HCT116 (cell line): Measurements from ENCODE around the gene SF3B1. TPM values are rescaled to one million over a fixed set of nuclear protein-coding genes. Genes with fewer than 3 reads are reported as not detected.

Source experiments
- ATAC-seq: fragments of 200-7000 bp; cut with Tn5 transposase; 2 replicates; pipeline ENCODE4 v1.9.1; 2020; ENCODE audit warnings: mild to moderate bottlenecking, moderate library complexity
- BruUV-seq: library from RNA; stranded (reverse); fragments of 400-500 nt; replicated peaks from 2 replicates; lab custom pipeline; 2021; lab: Mats Ljungman, UMichigan
- CTCF ChIA-PET: fragments of 300-600 bp; sonication (Branson Sonifier 250); formaldehyde crosslinking; loops from one replicate; lab custom pipeline; 2021; ENCODE audit warnings: antibody characterized with exemption; lab: Charles Lee
- POLR2A ChIA-PET: fragments of 300-600, 350-600 bp; sonication (Branson Sonifier 250); formaldehyde crosslinking; loops from one replicate; lab custom pipeline; 2021; ENCODE audit warnings: antibody characterized with exemption; lab: Charles Lee
- RAD21 ChIA-PET, 2 experiments: fragments of 300-600 bp; sonication (Branson Sonifier 250); formaldehyde crosslinking; loops; one replicate each; lab custom pipeline; 2023; ENCODE audit warnings: low total read pairs in 2 of 2; ENCODE audit not compliant: uncharacterized antibody in 2 of 2, unreplicated experiment in 2 of 2, low non-redundant PET in 1 of 2; lab: Charles Lee
- DNase-seq: peaks from one replicate; pipeline ENCODE4 v3.0.0-alpha.2; 2010; ENCODE audit warnings: low read depth, low spot score
- H2AFZ ChIP-seq: fragments of 200-600 bp; shearing (Covaris generic), sonication (generic); 2 replicates; pipeline ENCODE4 v1.6.1; 2017; ENCODE audit warnings: low read depth, mixed run types, mixed read lengths, antibody characterized with exemption, low read length; ENCODE audit not compliant: poor library complexity, severe bottlenecking
- H3K27ac ChIP-seq: 2 replicates; pipeline ENCODE4 v1.5.1; 2012; ENCODE audit warnings: low read depth, low read length
- H3K27me3 ChIP-seq: fragments of 200-600 bp; sonication (generic); 2 replicates; pipeline ENCODE4 v1.6.1; 2016; ENCODE audit warnings: mixed run types, low read length, mixed read lengths; ENCODE audit not compliant: insufficient read depth
- H3K36me3 ChIP-seq, 2 experiments: fragments of 200-500 bp in 1 of 2; fragments of 200-600 bp in 1 of 2; sonication (Bioruptor generic) in 1 of 2; sonication (generic) in 1 of 2; 2 replicates each; pipeline versions ENCODE4 v1.5.1 to v1.6.1; 2014 to 2016; ENCODE audit warnings: low read length in 2 of 2, inconsistent platforms in 1 of 2, mixed read lengths in 1 of 2, mixed run types in 1 of 2; ENCODE audit not compliant: insufficient read depth in 2 of 2, control insufficient read depth in 1 of 2
- H3K4me1 ChIP-seq, 2 experiments: fragments of 200-600 bp in 1 of 2; sonication (generic) in 1 of 2; 2 replicates each; pipeline versions ENCODE4 v1.5.1 to v1.6.1; 2012 to 2017; ENCODE audit warnings: low read length in 2 of 2, inconsistent platforms in 1 of 2, mild to moderate bottlenecking in 1 of 2, mixed read lengths in 1 of 2, mixed run types in 1 of 2, moderate library complexity in 1 of 2; ENCODE audit not compliant: insufficient read depth in 2 of 2, control insufficient read depth in 1 of 2
- H3K4me2 ChIP-seq: fragments of 200-600 bp; sonication (generic); 2 replicates; pipeline ENCODE4 v1.6.1; 2017; ENCODE audit warnings: mixed run types, low read length, mixed read lengths
- H3K4me3 ChIP-seq, 2 experiments: fragments of 200-600 bp in 1 of 2; sonication (generic) in 1 of 2; replicated peaks in 1 of 2; 2 replicates each; pipeline ENCODE4 v1.5.1; 2011 to 2016; ENCODE audit warnings: low read length in 2 of 2, control low read depth in 1 of 2, low read depth in 1 of 2, mild to moderate bottlenecking in 1 of 2, mixed read lengths in 1 of 2, mixed run types in 1 of 2
- H3K79me2 ChIP-seq: fragments of 200-600 bp; sonication (generic); 2 replicates; pipeline ENCODE4 v1.6.1; 2017; ENCODE audit warnings: mild to moderate bottlenecking, mixed run types, low read length, moderate library complexity, mixed read lengths; ENCODE audit not compliant: insufficient read depth
- H3K9ac ChIP-seq: fragments of 200-600 bp; sonication (generic); 2 replicates; pipeline ENCODE4 v1.6.1; 2016; ENCODE audit warnings: low read length, mixed read lengths
- H3K9me2 ChIP-seq: fragments of 200-600 bp; sonication (generic), shearing (Covaris generic); 2 replicates; pipeline ENCODE4 v1.6.1; 2017; ENCODE audit warnings: mixed run types, mild to moderate bottlenecking, moderate library complexity; ENCODE audit not compliant: insufficient read depth
- H3K9me3 ChIP-seq, 2 experiments: fragments of 200-500 bp in 1 of 2; fragments of 200-600 bp in 1 of 2; sonication (Bioruptor generic) in 1 of 2; sonication (generic) in 1 of 2; 2 replicates each; pipeline ENCODE4 v1.6.1; 2014 to 2017; ENCODE audit warnings: low read length in 2 of 2, mixed read lengths in 2 of 2, inconsistent platforms in 1 of 2, low read depth in 1 of 2, mild to moderate bottlenecking in 1 of 2, mixed run types in 1 of 2, moderate library complexity in 1 of 2; ENCODE audit not compliant: control insufficient read depth in 1 of 2, insufficient read depth in 1 of 2
- H4K20me1 ChIP-seq: fragments of 200-600 bp; sonication (generic), shearing (Covaris generic); 2 replicates; pipeline ENCODE4 v1.6.1; 2017; ENCODE audit warnings: mixed run types, mild to moderate bottlenecking, moderate library complexity; ENCODE audit not compliant: insufficient read depth
- CBX3 ChIP-seq: IDR thresholded peaks from 2 replicates; pipeline ENCODE4 v1.6.1; 2012; ENCODE audit warnings: low read depth
- CEBPB ChIP-seq: IDR thresholded peaks from 2 replicates; pipeline ENCODE4 v1.6.1; 2012; ENCODE audit warnings: low read depth
- CTCF ChIP-seq, 3 experiments: fragments of 200-600 bp in 1 of 3; sonication (generic) in 1 of 3; IDR thresholded peaks in 2 of 3; conservative IDR thresholded peaks in 1 of 3; 2 replicates each; pipeline ENCODE4 v1.5.1; 2012 to 2017; ENCODE audit warnings: low read depth in 2 of 3, low read length in 2 of 3, antibody characterized with exemption in 1 of 3, borderline replicate concordance in 1 of 3, control low read depth in 1 of 3, mild to moderate bottlenecking in 1 of 3, mixed read lengths in 1 of 3, mixed run types in 1 of 3, moderate library complexity in 1 of 3; ENCODE audit not compliant: insufficient read depth in 1 of 3
- EGR1 ChIP-seq: IDR thresholded peaks from 2 replicates; pipeline ENCODE4 v1.6.1; 2012; ENCODE audit warnings: low read depth
- ELF1 ChIP-seq: IDR thresholded peaks from 2 replicates; pipeline ENCODE4 v1.6.1; 2012; ENCODE audit warnings: low read depth, borderline replicate concordance
- EZH2 ChIP-seq: fragments of 200-600 bp; sonication (generic); IDR thresholded peaks from 2 replicates; pipeline ENCODE4 v1.6.1; 2017; ENCODE audit warnings: antibody characterized with exemption, mixed run types
- EZH2phosphoT487 ChIP-seq: fragments of 200-600 bp; IDR thresholded peaks from 2 replicates; pipeline ENCODE4 v1.6.1; 2018; ENCODE audit warnings: antibody characterized with exemption, borderline replicate concordance
- JUND ChIP-seq: IDR thresholded peaks from 2 replicates; pipeline ENCODE4 v1.6.1; 2012
- POLR2A ChIP-seq: IDR thresholded peaks from 2 replicates; pipeline ENCODE4 v1.7.0; 2011; ENCODE audit warnings: borderline replicate concordance; ENCODE audit not compliant: insufficient read depth, insufficient read length; ENCODE audit errors: extremely low read depth
- POLR2AphosphoS5 ChIP-seq: IDR thresholded peaks from 2 replicates; pipeline ENCODE4 v1.6.1; 2011; ENCODE audit warnings: mild to moderate bottlenecking, low read depth, low read length, moderate library complexity
- RAD21 ChIP-seq: IDR thresholded peaks from 2 replicates; pipeline ENCODE4 v1.6.1; 2012; ENCODE audit warnings: low read depth, mild to moderate bottlenecking
- SIN3A ChIP-seq: IDR thresholded peaks from 2 replicates; pipeline ENCODE4 v1.6.1; 2012; ENCODE audit warnings: low read depth
- SP1 ChIP-seq: IDR thresholded peaks from 2 replicates; pipeline ENCODE4 v1.6.1; 2012; ENCODE audit warnings: low read depth
- TCF7L2 ChIP-seq: IDR thresholded peaks from 2 replicates; pipeline ENCODE4 v1.7.0; 2011; ENCODE audit warnings: borderline replicate concordance, inconsistent platforms; ENCODE audit not compliant: insufficient read depth, insufficient read length; ENCODE audit errors: extremely low read depth
- YY1 ChIP-seq: IDR thresholded peaks from 2 replicates; pipeline ENCODE4 v1.6.1; 2011; ENCODE audit warnings: low read length, low read depth, moderate library complexity, mild to moderate bottlenecking; ENCODE audit not compliant: insufficient replicate concordance; ENCODE audit errors: extremely low read depth
- ZBTB33 ChIP-seq: IDR thresholded peaks from 2 replicates; pipeline ENCODE4 v1.6.1; 2011; ENCODE audit warnings: mild to moderate bottlenecking, low read length, moderate library complexity; ENCODE audit not compliant: insufficient replicate concordance; ENCODE audit errors: extremely low read depth
- ZFX ChIP-seq: fragments of 450-650 bp; IDR thresholded peaks from 2 replicates; pipeline ENCODE4 v1.6.1; 2017
- ZNF274 ChIP-seq: fragments of 200-500 bp; sonication (Bioruptor generic); IDR thresholded peaks from 2 replicates; pipeline ENCODE4 v1.6.1; 2014; ENCODE audit warnings: mild to moderate bottlenecking, low read depth, low read length, inconsistent platforms
- intact Hi-C: fragments of 100-400 bp; cut with micrococcal nuclease; formaldehyde crosslinking; loops from 2 replicates; pipeline ENCODE4 v1.10.0; 2022
- total RNA-seq: library from RNA; stranded (reverse); gene quantifications from one replicate; pipeline ENCODE4 v1.2.1, GENCODE V29; 2021; ENCODE audit not compliant: unreplicated experiment
- TF ChIP-seq, protein P1 (sequence below): IDR thresholded peaks from 2 replicates; pipeline ENCODE4 v1.6.1; 2012
- TF ChIP-seq, protein P2 (sequence below): IDR thresholded peaks from 2 replicates; pipeline ENCODE4 v1.6.1; 2012; ENCODE audit warnings: low read depth

Gene SF3B1
- total RNA-seq, 1 experiment from 2014 or later = 282 TPM

- no TSS peak for BruUV-seq
- Histone ChIP-seq H2AFZ (no peak overlapping the region), H3K9me3 (no peaks in the 10 kb centered on the region), H3K27me3 (no peaks in the 10 kb centered on the region), H3K79me2 (peaks cover 91% of the 10 kb centered on the region), H4K20me1 (peaks cover 14% of the 10 kb centered on the region; the same call in 1 of the 2 replicates), H3K9ac (no peak overlapping the region), H3K4me1 (no peaks in the 10 kb centered on the region), H3K4me3 (no peak overlapping the region), H3K9me2 (no peaks in the 10 kb centered on the region), H3K4me2 (no peak overlapping the region), H3K36me3 (peaks cover 58 to 71% of the 10 kb centered on the region in 2 experiments), H3K27ac (no peak overlapping the region)
- POLR2A ChIA-PET = no interaction called here
- DNase-seq (no peak), ATAC-seq (no peak)
- CTCF ChIA-PET = no interaction called here
- RAD21 ChIA-PET = no interaction called here
- TF ChIP-seq ELF1 (no peak), TCF7L2 (no peak), JUND (no peak), EGR1 (no peak), ZNF274 (no peak), CEBPB (no peak), CTCF (IDR thresholded peaks at IDR 0.05 in 2 of 3, conservative IDR thresholded peaks at IDR 0.05 in 1 of 3; ENCODE audit: borderline replicate concordance in 1 of 3, insufficient read depth in 1 of 3, low read depth in 2 of 3, low read length in 2 of 3) (no peak), ZFX (no peak), SP1 (no peak), YY1 (no peak), SIN3A (no peak), CBX3 (no peak), EZH2phosphoT487 (no peak), POLR2AphosphoS5 (no peak), ZBTB33 (no peak), EZH2 (no peak), RAD21 (no peak), POLR2A (no peak)
- TF ChIP-seq, protein P1, sequence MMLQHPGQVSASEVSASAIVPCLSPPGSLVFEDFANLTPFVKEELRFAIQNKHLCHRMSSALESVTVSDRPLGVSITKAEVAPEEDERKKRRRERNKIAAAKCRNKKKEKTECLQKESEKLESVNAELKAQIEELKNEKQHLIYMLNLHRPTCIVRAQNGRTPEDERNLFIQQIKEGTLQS = no peak
- TF ChIP-seq, protein P2, sequence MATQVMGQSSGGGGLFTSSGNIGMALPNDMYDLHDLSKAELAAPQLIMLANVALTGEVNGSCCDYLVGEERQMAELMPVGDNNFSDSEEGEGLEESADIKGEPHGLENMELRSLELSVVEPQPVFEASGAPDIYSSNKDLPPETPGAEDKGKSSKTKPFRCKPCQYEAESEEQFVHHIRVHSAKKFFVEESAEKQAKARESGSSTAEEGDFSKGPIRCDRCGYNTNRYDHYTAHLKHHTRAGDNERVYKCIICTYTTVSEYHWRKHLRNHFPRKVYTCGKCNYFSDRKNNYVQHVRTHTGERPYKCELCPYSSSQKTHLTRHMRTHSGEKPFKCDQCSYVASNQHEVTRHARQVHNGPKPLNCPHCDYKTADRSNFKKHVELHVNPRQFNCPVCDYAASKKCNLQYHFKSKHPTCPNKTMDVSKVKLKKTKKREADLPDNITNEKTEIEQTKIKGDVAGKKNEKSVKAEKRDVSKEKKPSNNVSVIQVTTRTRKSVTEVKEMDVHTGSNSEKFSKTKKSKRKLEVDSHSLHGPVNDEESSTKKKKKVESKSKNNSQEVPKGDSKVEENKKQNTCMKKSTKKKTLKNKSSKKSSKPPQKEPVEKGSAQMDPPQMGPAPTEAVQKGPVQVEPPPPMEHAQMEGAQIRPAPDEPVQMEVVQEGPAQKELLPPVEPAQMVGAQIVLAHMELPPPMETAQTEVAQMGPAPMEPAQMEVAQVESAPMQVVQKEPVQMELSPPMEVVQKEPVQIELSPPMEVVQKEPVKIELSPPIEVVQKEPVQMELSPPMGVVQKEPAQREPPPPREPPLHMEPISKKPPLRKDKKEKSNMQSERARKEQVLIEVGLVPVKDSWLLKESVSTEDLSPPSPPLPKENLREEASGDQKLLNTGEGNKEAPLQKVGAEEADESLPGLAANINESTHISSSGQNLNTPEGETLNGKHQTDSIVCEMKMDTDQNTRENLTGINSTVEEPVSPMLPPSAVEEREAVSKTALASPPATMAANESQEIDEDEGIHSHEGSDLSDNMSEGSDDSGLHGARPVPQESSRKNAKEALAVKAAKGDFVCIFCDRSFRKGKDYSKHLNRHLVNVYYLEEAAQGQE = no peak
- intact Hi-C loops = loop anchor here (10.0 kb wide), 1 partner anchor 361 kb away; no protein-coding TSS in a partner anchor
Measured at GRCh38 chr2:197414039-197414438, 20.8 kb downstream of the SF3B1 start.
